Testis (tissue), 2 donors: ENCODE results near the gene WDR62.

Source experiments
- CTCF ChIP-seq, 3 experiments: fragments of 450-650 bp in 2 of 3; fragments of 200-600 bp in 1 of 3; sonication (generic) in 1 of 3; IDR thresholded peaks; one replicate each; pipeline ENCODE4 v1.5.1; 2016 to 2019; ENCODE audit warnings: antibody characterized with exemption in 3 of 3, mild to moderate bottlenecking in 2 of 3, moderate library complexity in 1 of 3
- POLR2A ChIP-seq: fragments of 450-650 bp; IDR thresholded peaks from one replicate; pipeline ENCODE4 v1.6.1; 2017; ENCODE audit warnings: antibody characterized with exemption, mild to moderate bottlenecking, moderate library complexity

- TF ChIP-seq CTCF (IDR thresholded peaks at IDR 0.05) (no peak), POLR2A (no peak)
These were observed 17.4 kb downstream of the WDR62 start for GRCh38 chr19:36072081-36072480.
